GM04503 (cell line): Measurements from ENCODE around the gene GLYAT.
A peak's percentile ranks its signal among the peaks of the same experiment; 100 is the strongest.

Experiments used
- DNase-seq: peaks from one replicate; pipeline ENCODE4 v3.0.0-alpha.2; 2012; ENCODE audit warnings: low read depth

The GLYAT gene

GRCh38 chr11:58676563-58677135 lies 55.1 kb downstream of the GLYAT start:
- DNase-seq = no peak

GRCh38 chr11:58675334-58676155 lies 56.2 kb downstream of the GLYAT start:
- DNase-seq = peak; percentile 5

GRCh38 chr11:58674609-58675008 lies 57.1 kb downstream of the GLYAT start:
- no peak for DNase-seq

- no peak for DNase-seq
Measured at GRCh38 chr11:58671983-58672633, 59.6 kb downstream of the GLYAT start.

GRCh38 chr11:58659910-58660570 lies 71.7 kb downstream of the GLYAT start:
- DNase-seq = no peak

- no peak for DNase-seq
Measured at GRCh38 chr11:58659404-58659803, 72.3 kb downstream of the GLYAT start.
